ENCODE measurements around the gene PIM2.

DNA sequence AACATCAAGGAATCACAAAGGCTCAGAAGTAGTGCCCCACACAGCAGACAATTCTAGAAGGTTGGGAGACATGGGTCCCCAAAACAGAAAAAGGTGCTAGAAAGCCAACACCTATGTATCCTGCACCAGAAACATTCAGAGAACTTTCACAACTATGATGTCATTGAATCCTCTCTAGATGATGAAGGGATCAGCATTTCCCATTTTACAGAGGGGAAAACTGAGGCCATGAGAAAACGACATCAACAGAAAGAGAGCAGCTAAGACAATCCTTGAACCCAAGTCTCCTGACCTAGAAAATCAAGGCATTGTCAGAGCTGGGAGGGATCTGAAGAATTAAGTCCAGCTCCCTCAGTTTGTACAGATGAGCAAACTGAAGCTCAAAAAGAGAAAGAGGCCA is 49.6 kb upstream of the PIM2 start:
- TF ChIP-seq, protein P1, sequence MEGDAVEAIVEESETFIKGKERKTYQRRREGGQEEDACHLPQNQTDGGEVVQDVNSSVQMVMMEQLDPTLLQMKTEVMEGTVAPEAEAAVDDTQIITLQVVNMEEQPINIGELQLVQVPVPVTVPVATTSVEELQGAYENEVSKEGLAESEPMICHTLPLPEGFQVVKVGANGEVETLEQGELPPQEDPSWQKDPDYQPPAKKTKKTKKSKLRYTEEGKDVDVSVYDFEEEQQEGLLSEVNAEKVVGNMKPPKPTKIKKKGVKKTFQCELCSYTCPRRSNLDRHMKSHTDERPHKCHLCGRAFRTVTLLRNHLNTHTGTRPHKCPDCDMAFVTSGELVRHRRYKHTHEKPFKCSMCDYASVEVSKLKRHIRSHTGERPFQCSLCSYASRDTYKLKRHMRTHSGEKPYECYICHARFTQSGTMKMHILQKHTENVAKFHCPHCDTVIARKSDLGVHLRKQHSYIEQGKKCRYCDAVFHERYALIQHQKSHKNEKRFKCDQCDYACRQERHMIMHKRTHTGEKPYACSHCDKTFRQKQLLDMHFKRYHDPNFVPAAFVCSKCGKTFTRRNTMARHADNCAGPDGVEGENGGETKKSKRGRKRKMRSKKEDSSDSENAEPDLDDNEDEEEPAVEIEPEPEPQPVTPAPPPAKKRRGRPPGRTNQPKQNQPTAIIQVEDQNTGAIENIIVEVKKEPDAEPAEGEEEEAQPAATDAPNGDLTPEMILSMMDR (IDR thresholded peaks at IDR 0.05) = no peak
- no peak for TF ChIP-seq POLR2A (IDR thresholded peaks at IDR 0.05)
